Stimulated activated memory B cell treated with anti-CD40 and anti-IgM and Interleukin-4, amounts not matched to agents 10 μg/mL and 1 μg/mL and 100 μg/mL, for 72 hours (primary cell): ENCODE data around the gene ARHGAP29.

Source experiments
- ATAC-seq: fragments of 150-1000 bp; cut with Tn5 transposase; 2 replicates; pipeline ENCODE4 v1.10.0; 2021
- H3K27ac Mint-ChIP-seq: one replicate; pipeline ENCODE4 v1.8.0; 2022; ENCODE audit warnings: mild to moderate bottlenecking, mixed read lengths
- H3K27me3 Mint-ChIP-seq: one replicate; pipeline ENCODE4 v1.8.0; 2022; ENCODE audit warnings: mixed read lengths
- H3K36me3 Mint-ChIP-seq: one replicate; pipeline ENCODE4 v1.8.0; 2022; ENCODE audit warnings: mixed read lengths
- H3K4me1 Mint-ChIP-seq: one replicate; pipeline ENCODE4 v1.8.0; 2022; ENCODE audit warnings: mixed read lengths
- H3K4me3 Mint-ChIP-seq: one replicate; pipeline ENCODE4 v1.8.0; 2022; ENCODE audit warnings: mild to moderate bottlenecking, moderate library complexity, mixed read lengths
- H3K9me3 Mint-ChIP-seq: one replicate; pipeline ENCODE4 v1.8.0; 2022; ENCODE audit warnings: mixed read lengths

ARHGAP29 gene

DNA sequence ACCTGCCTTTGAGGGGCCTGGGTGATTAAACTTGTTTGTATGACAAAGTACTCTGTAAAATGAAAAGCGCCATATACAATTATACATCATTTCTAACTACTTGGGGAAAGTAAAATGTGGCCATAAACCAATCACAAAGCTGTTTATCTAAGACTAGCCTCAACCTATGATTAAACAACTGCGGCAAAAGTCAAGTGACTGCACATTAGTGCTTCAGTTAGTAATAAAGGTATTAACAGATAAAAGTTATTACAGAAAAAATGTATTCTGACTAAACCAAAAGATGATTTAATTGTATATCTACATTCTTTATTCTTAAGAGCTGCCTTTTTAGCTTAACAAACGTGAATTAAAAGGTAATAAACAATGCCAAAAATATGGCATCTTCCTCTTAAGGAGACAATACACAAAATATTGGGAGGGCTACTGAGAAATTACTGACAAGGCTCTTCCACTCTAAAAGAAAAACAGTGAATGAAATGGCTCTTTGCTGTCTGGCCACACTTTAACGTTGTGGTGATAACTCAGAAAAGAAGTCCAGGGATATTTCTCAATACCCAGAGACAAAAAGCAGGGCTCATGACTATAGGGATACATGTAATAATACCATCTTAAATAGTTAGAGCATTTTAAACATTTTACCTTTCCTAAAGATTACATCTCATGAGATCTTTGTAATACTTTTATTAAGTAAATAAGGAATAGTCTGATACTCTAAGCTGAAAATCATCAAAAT, 8.6 kb downstream of the ARHGAP29 start:
- H3K4me1 Mint-ChIP-seq, result no peaks in the 10 kb centered on the region
- no peaks in the 10 kb centered on the region for H3K9me3 Mint-ChIP-seq
- ATAC-seq, result no peak
- H3K27me3 Mint-ChIP-seq, result peaks cover 18% of the 10 kb centered on the region
- no peak overlapping the region for H3K27ac Mint-ChIP-seq
- H3K36me3 Mint-ChIP-seq, result no peaks in the 10 kb centered on the region
- H3K4me3 Mint-ChIP-seq, result no peak overlapping the region

DNA sequence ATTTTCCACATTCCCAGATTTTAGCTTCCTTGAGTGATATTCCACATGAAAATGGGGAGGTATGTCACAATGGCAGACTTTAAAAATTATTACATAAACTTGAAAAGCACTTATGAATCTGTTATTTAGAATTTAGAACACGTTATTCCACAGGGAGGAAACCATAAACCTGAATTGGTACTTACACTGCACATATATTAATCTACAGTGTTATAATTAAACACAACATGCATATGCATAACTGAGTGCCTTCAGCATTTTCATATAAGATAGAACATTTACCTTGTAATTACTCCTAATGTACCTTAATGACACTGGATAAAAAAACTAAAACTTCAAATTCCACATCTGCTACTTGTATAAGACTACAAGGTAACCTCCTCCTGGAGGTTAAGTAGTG, 9.8 kb downstream of the ARHGAP29 start:
- no peaks in the 10 kb centered on the region for H3K4me1 Mint-ChIP-seq
- peaks cover 14% of the 10 kb centered on the region for H3K27me3 Mint-ChIP-seq
- H3K9me3 Mint-ChIP-seq, result no peaks in the 10 kb centered on the region
- H3K36me3 Mint-ChIP-seq, result no peaks in the 10 kb centered on the region
- no peak overlapping the region for H3K27ac Mint-ChIP-seq
- no peak for ATAC-seq
- no peak overlapping the region for H3K4me3 Mint-ChIP-seq

DNA sequence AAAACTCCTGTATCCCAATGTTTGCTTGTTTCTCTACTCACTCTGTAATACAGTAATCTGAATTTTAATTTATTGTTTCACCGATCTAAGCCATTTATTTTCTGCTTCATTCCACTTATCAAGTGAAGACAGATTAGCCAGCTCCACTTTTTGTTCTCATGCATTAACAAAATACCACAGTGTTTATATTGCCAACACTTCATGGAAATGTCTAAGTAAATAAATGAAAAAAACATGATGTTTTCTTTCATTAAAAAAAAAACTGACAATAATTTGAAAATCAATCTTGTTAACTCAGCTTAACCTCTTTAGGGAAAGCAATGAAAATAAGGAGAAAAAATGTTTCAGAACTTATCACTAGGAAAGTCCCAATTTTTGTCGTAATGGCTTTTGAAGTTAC, 11.5 kb downstream of the ARHGAP29 start:
- Mint-ChIP-seq H3K9me3 (no peaks in the 10 kb centered on the region), H3K4me1 (no peaks in the 10 kb centered on the region), H3K27me3 (no peaks in the 10 kb centered on the region), H3K27ac (no peak overlapping the region), H3K4me3 (no peak overlapping the region), H3K36me3 (no peaks in the 10 kb centered on the region)
- no peak for ATAC-seq

DNA sequence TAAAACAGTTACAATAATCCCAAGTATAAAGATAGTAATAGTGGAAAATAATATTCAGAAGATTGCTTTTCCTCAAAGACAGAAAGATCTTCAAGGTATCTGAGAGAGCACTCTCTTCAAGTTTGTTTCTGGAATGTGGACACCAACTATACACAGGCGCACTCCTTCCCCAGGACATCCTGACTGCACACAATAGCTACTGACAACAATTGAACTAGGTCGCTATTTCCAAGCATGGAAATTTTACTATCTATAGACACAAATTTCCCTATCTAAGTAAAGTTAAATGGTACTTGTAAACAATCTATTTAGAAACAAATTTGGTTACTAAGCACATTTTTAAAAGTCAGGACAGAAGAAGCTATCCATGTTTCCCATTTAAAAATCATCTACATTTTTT, 19.1 kb downstream of the ARHGAP29 start:
- H3K9me3 Mint-ChIP-seq, result no peaks in the 10 kb centered on the region
- H3K4me1 Mint-ChIP-seq, result no peaks in the 10 kb centered on the region
- no peak overlapping the region for H3K27ac Mint-ChIP-seq
- no peak overlapping the region for H3K4me3 Mint-ChIP-seq
- no peaks in the 10 kb centered on the region for H3K27me3 Mint-ChIP-seq
- ATAC-seq, result no peak
- no peaks in the 10 kb centered on the region for H3K36me3 Mint-ChIP-seq

DNA sequence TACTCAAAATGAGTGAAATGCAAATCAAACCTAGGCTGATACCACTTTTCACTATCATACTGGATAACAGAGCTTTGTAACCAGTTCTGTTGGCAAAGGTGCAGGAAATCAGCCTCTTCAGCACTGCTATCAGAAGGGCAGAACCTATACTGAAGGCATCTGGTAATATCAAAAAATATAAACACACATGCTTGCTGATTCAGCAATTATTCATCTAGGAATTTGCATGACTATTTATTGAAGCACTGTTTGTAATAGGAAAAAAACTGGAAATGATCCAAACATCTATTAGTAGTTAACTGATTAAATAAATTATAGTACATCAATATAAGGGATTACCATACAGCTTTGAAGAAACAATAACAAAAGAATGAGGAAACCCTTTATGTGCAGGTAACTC, 21.4 kb downstream of the ARHGAP29 start:
- H3K36me3 Mint-ChIP-seq, result no peaks in the 10 kb centered on the region
- no peak overlapping the region for H3K27ac Mint-ChIP-seq
- H3K27me3 Mint-ChIP-seq, result no peaks in the 10 kb centered on the region
- H3K4me3 Mint-ChIP-seq, result no peak overlapping the region
- ATAC-seq, result no peak
- no peaks in the 10 kb centered on the region for H3K9me3 Mint-ChIP-seq
- no peaks in the 10 kb centered on the region for H3K4me1 Mint-ChIP-seq

DNA sequence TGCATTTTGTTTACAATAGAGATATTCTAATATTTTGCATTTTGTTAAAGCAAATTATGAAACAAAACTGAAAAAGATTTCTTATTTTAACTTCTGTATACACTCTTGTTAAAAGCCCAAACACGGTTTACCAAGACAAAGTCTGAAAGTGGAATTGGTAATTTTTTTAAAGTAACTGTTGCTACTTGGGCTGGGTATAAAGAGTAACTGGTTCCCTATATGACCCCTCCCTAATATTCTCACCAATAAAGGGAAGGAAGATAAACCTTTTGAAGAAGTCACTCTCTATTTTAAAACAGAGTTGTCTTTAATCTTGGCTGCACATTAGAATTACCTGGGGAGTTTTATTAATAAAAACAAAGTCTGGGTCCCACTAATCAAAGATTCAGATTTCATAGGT, 27.4 kb downstream of the ARHGAP29 start:
- no peak for ATAC-seq
- Mint-ChIP-seq H3K36me3 (no peaks in the 10 kb centered on the region), H3K27me3 (no peaks in the 10 kb centered on the region), H3K27ac (no peak overlapping the region), H3K9me3 (peaks cover 3% of the 10 kb centered on the region), H3K4me1 (no peaks in the 10 kb centered on the region), H3K4me3 (no peak overlapping the region)

DNA sequence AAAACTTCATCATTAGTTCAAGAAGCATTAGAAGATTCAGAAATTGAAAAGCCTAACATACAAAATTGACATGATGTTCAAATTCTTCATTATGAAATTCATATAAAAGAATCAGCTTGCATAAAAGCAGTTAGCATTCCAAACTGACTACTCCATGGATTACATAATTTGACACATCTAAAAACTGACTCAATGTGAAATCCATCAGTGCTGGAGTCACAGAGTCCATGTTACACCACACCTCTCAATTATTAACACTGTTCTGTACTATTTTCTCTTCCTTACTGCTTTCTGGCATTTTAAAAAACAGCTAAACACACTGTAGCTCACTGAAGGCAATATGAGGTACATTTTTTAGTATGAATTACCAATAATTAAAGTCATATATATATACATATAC, 28.0 kb downstream of the ARHGAP29 start:
- Mint-ChIP-seq H3K27me3 (no peaks in the 10 kb centered on the region), H3K4me3 (no peak overlapping the region), H3K27ac (no peak overlapping the region), H3K4me1 (no peaks in the 10 kb centered on the region), H3K9me3 (peaks cover 3% of the 10 kb centered on the region), H3K36me3 (no peaks in the 10 kb centered on the region)
- no peak for ATAC-seq

DNA sequence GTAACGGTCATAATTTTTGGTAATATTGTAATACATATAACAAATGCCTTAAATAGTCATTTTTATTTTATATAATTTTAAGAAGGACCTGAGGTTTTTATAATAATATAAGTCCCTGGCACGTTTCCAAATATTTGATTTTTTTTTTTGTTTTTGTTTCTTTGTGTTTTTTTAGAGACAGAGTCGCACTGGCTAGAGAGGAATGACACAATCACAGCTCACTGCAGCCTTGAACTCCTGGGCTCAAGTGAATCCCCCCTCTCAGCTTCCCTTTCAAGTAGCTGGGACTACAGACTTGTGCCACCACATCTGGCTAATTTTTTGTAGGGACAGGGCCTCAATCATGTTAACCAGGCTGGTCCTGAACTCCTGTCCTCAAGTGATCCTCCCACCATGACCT, 29.7 kb downstream of the ARHGAP29 start:
- Mint-ChIP-seq H3K27me3 (no peaks in the 10 kb centered on the region), H3K4me1 (no peaks in the 10 kb centered on the region), H3K4me3 (no peak overlapping the region), H3K27ac (no peak overlapping the region), H3K36me3 (no peaks in the 10 kb centered on the region), H3K9me3 (peaks cover 3% of the 10 kb centered on the region)
- no peak for ATAC-seq

DNA sequence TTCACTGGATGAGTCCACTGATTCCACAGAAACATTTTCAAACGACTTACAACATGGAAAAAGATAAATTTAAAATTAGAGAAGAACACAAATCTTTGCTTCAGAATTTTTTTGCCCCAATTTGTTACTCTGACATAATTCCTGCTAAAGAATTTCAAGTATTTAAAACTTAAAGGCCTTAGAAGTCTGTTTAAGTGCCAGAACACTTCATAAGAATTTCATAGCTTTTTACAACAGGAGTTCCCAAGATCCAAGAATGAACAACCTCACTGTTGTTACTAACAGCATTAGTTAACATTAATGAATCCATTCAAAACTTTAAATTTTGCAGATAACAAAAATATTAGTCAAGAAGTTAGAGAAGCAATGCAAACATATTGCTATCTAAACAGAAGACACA, 31.7 kb downstream of the ARHGAP29 start:
- peaks cover 5% of the 10 kb centered on the region for H3K27me3 Mint-ChIP-seq
- ATAC-seq, result no peak
- H3K9me3 Mint-ChIP-seq, result peaks cover 5% of the 10 kb centered on the region
- H3K27ac Mint-ChIP-seq, result no peak overlapping the region
- no peaks in the 10 kb centered on the region for H3K4me1 Mint-ChIP-seq
- no peaks in the 10 kb centered on the region for H3K36me3 Mint-ChIP-seq
- no peak overlapping the region for H3K4me3 Mint-ChIP-seq

DNA sequence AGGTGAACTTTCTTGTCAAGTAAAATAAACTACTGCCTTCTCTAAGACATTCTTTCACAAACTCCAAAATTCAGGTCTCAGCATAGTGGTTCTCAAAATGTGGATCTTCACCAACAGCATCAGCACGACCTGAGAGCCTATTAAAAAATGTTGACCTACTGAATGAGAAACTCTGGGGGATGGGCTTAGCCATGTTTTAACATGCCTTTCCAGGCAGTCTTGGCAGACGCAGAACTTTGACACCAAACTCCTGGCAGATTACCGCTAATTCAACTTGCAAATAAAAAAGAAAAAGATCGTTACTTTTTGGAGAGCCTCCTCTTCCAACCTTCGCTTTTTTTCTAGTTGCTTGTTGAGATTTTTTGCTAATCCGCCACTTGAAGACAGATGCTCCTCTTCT, 35.1 kb downstream of the ARHGAP29 start:
- H3K9me3 Mint-ChIP-seq, result peaks cover 2% of the 10 kb centered on the region
- H3K4me1 Mint-ChIP-seq, result no peaks in the 10 kb centered on the region
- no peaks in the 10 kb centered on the region for H3K36me3 Mint-ChIP-seq
- H3K27me3 Mint-ChIP-seq, result peaks cover 8% of the 10 kb centered on the region
- no peak for ATAC-seq
- no peak overlapping the region for H3K27ac Mint-ChIP-seq
- H3K4me3 Mint-ChIP-seq, result no peak overlapping the region

DNA sequence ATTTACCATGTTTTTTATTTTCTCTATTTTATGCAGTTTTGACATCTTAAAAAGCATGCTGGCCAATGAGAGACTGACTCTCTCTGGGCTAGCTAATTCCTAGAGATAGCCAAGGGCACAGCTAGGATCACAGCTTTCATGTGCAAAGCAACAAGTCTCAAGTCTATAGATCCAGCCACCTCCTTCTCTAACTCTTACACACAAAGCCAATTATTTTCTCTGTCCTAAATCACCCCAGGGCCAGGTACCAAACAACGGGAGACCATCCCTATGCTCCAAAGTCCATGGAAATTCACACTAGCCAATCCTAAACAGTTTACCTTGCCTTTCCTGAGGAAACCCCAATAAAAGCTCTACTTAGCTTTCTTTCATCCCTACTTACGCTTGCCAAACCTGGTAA, 38.0 kb downstream of the ARHGAP29 start:
- H3K4me3 Mint-ChIP-seq, result no peak overlapping the region
- ATAC-seq, result no peak
- H3K27me3 Mint-ChIP-seq, result peaks cover 15% of the 10 kb centered on the region
- peaks cover 2% of the 10 kb centered on the region for H3K9me3 Mint-ChIP-seq
- no peak overlapping the region for H3K27ac Mint-ChIP-seq
- H3K4me1 Mint-ChIP-seq, result no peaks in the 10 kb centered on the region
- H3K36me3 Mint-ChIP-seq, result no peaks in the 10 kb centered on the region

DNA sequence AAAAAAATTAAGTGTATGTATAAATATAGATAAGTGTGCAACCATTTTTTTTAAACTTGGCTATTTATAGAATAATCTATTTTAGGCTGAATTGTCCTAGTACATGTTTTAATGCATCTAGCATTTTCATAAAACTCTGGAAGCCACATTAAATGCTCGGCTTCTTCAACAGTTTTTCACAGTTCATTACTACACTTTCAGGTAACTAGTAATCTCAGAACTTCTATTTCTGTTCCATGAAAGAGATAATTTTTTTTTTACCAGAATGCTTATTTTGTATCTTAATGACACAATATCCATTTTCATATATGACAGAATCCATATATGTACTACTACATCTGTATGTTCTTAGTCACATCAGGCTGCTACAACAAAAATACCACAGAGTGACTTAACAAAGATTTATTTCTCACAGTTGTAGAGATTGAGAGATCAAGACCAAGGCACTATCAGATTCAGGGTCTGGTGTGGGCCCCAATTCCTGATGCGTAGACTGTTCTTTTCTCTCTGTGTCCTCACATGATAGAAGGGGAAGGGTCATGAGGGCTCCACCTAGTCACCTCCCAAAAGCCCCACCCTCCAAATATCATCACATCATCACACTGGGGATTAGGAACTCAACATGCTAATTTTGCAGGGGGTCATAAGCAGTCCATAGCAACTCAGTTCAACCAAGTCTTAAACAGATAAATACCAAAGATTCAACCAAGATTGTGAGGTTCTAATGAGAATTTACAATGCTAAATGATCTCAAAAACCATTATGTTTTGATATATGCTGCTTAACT, 43.1 kb downstream of the ARHGAP29 start:
- no peaks in the 10 kb centered on the region for H3K9me3 Mint-ChIP-seq
- H3K27me3 Mint-ChIP-seq, result peaks cover 24% of the 10 kb centered on the region
- H3K36me3 Mint-ChIP-seq, result no peaks in the 10 kb centered on the region
- no peak for ATAC-seq
- H3K4me1 Mint-ChIP-seq, result no peaks in the 10 kb centered on the region
- H3K27ac Mint-ChIP-seq, result no peak overlapping the region
- no peak overlapping the region for H3K4me3 Mint-ChIP-seq

DNA sequence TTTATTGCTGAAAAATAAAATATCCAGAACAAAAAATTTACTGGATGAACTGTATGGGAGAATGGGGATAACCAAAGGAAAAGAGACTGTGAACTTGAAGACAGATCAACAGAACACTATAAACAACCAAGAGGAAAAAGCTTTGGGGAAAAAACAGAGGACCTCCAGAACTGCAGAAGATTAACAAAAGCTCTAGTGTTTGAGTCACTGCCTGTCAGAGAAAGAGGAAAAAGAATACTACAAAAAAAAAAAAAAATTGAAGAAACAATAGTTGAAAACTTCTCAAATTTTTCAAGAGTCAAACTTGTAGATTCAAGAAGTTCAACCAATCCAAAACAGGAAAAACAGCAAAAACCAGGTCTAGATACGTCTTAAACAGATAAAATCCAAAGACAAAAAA, 44.3 kb downstream of the ARHGAP29 start:
- Mint-ChIP-seq H3K9me3 (no peaks in the 10 kb centered on the region), H3K4me3 (no peak overlapping the region), H3K4me1 (no peaks in the 10 kb centered on the region), H3K27me3 (peaks cover 24% of the 10 kb centered on the region), H3K27ac (no peak overlapping the region), H3K36me3 (no peaks in the 10 kb centered on the region)
- ATAC-seq, result no peak

DNA sequence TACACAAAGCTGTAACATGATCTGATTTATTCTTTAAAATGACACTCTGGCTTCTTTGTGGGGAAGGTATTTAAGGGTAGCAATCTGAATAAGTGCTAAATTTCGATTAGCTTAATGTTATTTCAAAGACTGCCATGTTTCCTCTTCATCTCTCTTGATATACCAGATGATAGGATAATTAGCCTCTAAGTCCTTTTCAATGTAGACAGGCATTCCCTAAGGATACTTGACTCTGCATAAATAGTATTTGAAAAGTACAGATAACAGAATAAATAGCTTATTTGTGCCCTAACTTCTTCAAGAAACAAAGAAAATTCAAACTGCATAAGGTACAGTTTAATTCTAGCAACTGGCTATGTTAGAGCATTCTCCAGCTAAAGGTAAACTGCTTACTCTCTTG, 46.2 kb downstream of the ARHGAP29 start:
- ATAC-seq, result no peak

DNA sequence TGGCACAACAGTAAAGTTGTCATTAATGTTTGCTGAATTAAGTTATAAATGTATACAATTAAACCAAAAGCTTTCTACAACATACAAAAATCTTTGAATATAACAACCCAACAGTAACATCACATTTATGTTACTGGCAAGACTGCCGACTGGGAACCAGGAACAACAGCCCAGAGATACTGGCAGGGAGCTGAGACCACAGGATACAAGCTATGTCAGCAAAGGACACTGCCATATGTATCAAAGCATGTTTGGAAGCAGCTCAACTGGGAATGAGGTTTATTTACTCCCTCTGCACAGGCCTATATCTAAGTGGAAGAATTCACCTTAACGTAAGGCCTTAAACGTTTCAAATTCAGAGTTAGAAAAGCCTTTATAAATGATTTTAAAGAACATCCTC, 50.4 kb downstream of the ARHGAP29 start:
- H3K4me3 Mint-ChIP-seq, result no peak overlapping the region
- H3K36me3 Mint-ChIP-seq, result no peaks in the 10 kb centered on the region
- H3K27me3 Mint-ChIP-seq, result peaks cover 13% of the 10 kb centered on the region
- H3K27ac Mint-ChIP-seq, result no peak overlapping the region
- H3K4me1 Mint-ChIP-seq, result no peaks in the 10 kb centered on the region
- H3K9me3 Mint-ChIP-seq, result no peaks in the 10 kb centered on the region
- ATAC-seq, result no peak

More for the DNA sequence above, 46.2 kb downstream of the ARHGAP29 start:
- Mint-ChIP-seq H3K27ac (no peak overlapping the region), H3K4me3 (no peak overlapping the region), H3K4me1 (no peaks in the 10 kb centered on the region), H3K36me3 (no peaks in the 10 kb centered on the region), H3K27me3 (peaks cover 15% of the 10 kb centered on the region), H3K9me3 (no peaks in the 10 kb centered on the region)

DNA sequence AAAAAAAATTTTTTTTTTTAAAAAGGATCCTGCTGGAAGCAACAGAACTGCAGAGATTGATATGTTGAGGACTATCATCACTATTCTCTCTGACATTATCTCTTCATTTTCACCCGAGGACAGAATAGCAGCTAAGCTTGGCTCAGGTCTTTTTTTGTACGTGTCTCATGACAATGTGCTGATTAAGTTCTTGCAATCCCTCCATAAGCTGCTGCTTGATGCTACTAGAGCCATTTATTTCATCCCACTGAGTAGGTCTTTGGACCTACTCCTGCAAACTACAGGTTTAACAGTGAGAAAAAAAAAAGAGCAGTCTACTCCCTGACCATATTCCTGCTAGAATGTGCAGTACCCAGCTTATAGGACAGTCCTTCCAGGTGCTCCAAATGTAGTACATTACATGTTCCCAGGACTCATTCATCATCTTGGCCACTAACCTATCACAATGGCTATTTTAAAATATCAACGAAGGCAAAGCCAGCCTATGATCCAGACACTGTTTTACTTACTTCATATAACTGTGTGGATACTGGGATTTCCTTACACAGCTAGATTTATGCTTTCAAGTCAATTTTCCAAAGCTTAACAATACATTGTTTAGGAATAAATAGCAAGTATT, 54.1 kb downstream of the ARHGAP29 start:
- no peaks in the 10 kb centered on the region for H3K4me1 Mint-ChIP-seq
- no peak for ATAC-seq
- peaks cover 37% of the 10 kb centered on the region for H3K27me3 Mint-ChIP-seq
- no peaks in the 10 kb centered on the region for H3K9me3 Mint-ChIP-seq
- H3K4me3 Mint-ChIP-seq, result no peak overlapping the region
- no peak overlapping the region for H3K27ac Mint-ChIP-seq
- no peaks in the 10 kb centered on the region for H3K36me3 Mint-ChIP-seq
